K562 (cell line): ENCODE results near the gene CISD3. TPM values are rescaled to one million over a fixed set of nuclear protein-coding genes. Genes with fewer than 3 reads are reported as not detected.

Source experiments
- COPS2 ChIP-seq: fragments of 450-650 bp; conservative IDR thresholded peaks from 2 replicates; pipeline ENCODE4 v1.6.1; 2016; ENCODE audit warnings: mild to moderate bottlenecking, moderate library complexity
- EHMT2 ChIP-seq: fragments of 450-650 bp; IDR thresholded peaks from 2 replicates; pipeline ENCODE4 v1.6.1; 2018; ENCODE audit warnings: antibody characterized with exemption
- HDAC8 ChIP-seq: fragments of 450-650 bp; IDR thresholded peaks from 2 replicates; pipeline ENCODE4 v1.6.1; 2016; ENCODE audit warnings: mild to moderate bottlenecking, missing genetic modification characterization, moderate library complexity, missing compliant biosample characterization
- KAT8 ChIP-seq: fragments of 450-650 bp; IDR thresholded peaks from 2 replicates; pipeline ENCODE4 v1.6.1; 2016; ENCODE audit warnings: low read depth, mild to moderate bottlenecking
- LARP7 ChIP-seq: fragments of 450-650 bp; IDR thresholded peaks from 2 replicates; pipeline ENCODE4 v1.6.1; 2016
- MCM7 ChIP-seq, 2 experiments: fragments of 450-650 bp; IDR thresholded peaks; 2 replicates each; pipeline ENCODE4 v1.6.1; 2016 to 2018
- MYBL2 ChIP-seq, 2 experiments: fragments of 450-650 bp in 1 of 2; sonication (generic) in 1 of 2; formaldehyde crosslinking in 1 of 2; IDR thresholded peaks; 2 replicates each; pipeline versions ENCODE4 v1.6.1 to v1.8.1; 2017 to 2022; ENCODE audit warnings: borderline replicate concordance in 1 of 2, inconsistent platforms in 1 of 2, low read depth in 1 of 2, mild to moderate bottlenecking in 1 of 2, missing genetic modification reagents in 1 of 2, moderate library complexity in 1 of 2
- NONO ChIP-seq, 2 experiments: fragments of 200-400 bp in 1 of 2; fragments of 450-650 bp in 1 of 2; formaldehyde crosslinking in 1 of 2; IDR thresholded peaks; 2 replicates each; pipeline ENCODE4 v1.6.1; 2017; ENCODE audit warnings: low read depth in 2 of 2, mild to moderate bottlenecking in 2 of 2, moderate library complexity in 2 of 2, low read length in 1 of 2
- RAD21 ChIP-seq, 2 experiments: fragments of 250-450 bp in 1 of 2; fragments of 450-650 bp in 1 of 2; sonication (Bioruptor Pico) in 1 of 2; formaldehyde crosslinking in 1 of 2; IDR thresholded peaks in 1 of 2; conservative IDR thresholded peaks in 1 of 2; 2 replicates each; pipeline versions ENCODE4 v1.4.0 to v1.8.0; 2020 to 2022; ENCODE audit warnings: mild to moderate bottlenecking in 2 of 2, moderate library complexity in 1 of 2
- RBBP5 ChIP-seq: fragments of 200-600 bp; sonication (generic); IDR thresholded peaks from 2 replicates; pipeline ENCODE4 v1.6.1; 2012; ENCODE audit warnings: borderline replicate concordance, mild to moderate bottlenecking, low read length, control low read depth, inconsistent platforms; ENCODE audit not compliant: insufficient read depth, poor library complexity, severe bottlenecking
- SIN3A ChIP-seq, 2 experiments: fragments of 150-350 bp in 1 of 2; IDR thresholded peaks; 2 replicates each; pipeline ENCODE4 v1.6.1; 2011 to 2016; ENCODE audit warnings: borderline replicate concordance in 2 of 2, low read depth in 2 of 2, low read length in 2 of 2, mild to moderate bottlenecking in 2 of 2, moderate library complexity in 2 of 2; ENCODE audit not compliant: control insufficient read depth in 1 of 2
- SUPT5H ChIP-seq: fragments of 450-650 bp; IDR thresholded peaks from 2 replicates; pipeline ENCODE4 v1.6.1; 2016
- TSC22D4 ChIP-seq: fragments of 450-650 bp; IDR thresholded peaks from 2 replicates; pipeline ENCODE4 v1.6.1; 2016; ENCODE audit warnings: missing genetic modification characterization, missing biosample characterization, control low read depth
- ZNF143 ChIP-seq: sonication (generic); formaldehyde crosslinking; IDR thresholded peaks from 2 replicates; pipeline ENCODE4 v1.9.0; 2022; ENCODE audit warnings: mild to moderate bottlenecking, missing genetic modification reagents
- ZNF785 ChIP-seq: fragments of 250-450 bp; sonication (Bioruptor Pico); IDR thresholded peaks from 2 replicates; pipeline ENCODE4 v1.4.0; 2020; ENCODE audit warnings: mild to moderate bottlenecking
- polyA plus RNA-seq, 8 experiments: library from polyadenylated mRNA; depleted of rRNA in 4 of 8; stranded (reverse) in 5 of 8; unstranded in 3 of 8; fragments of >200 nt; fragmentation: Nextera tagmentation in 2 of 8; fragmentation: Illumina TruSeq in 1 of 8; extraction: Ambion mirVana in 2 of 8; extraction: Trizol in 1 of 8; gene quantifications; 2 replicates each; pipeline versions ENCODE4 v1.2.1 to v1.2.3, GENCODE V29; 2011 to 2014; ENCODE audit warnings: inconsistent platforms in 1 of 8, missing spikeins in 1 of 8
- total RNA-seq, 7 experiments: library from RNA; depleted of rRNA in 6 of 7; stranded (reverse); fragments of >200 nt in 6 of 7; fragmentation: Illumina TruSeq in 2 of 7; extraction: Trizol in 2 of 7; gene quantifications; 2 replicates each; pipeline versions ENCODE4 v1.2.1 to v1.2.3, GENCODE V29; 2011 to 2021; ENCODE audit warnings: low replicate concordance in 1 of 7
- TF ChIP-seq, protein P1 (sequence below): sonication (generic); formaldehyde crosslinking; IDR thresholded peaks from 2 replicates; pipeline ENCODE4 v1.8.0; 2022; ENCODE audit warnings: missing genetic modification reagents, mild to moderate bottlenecking, moderate library complexity, borderline replicate concordance
- TF ChIP-seq, protein P2 (sequence below): fragments of 450-650 bp; formaldehyde crosslinking; IDR thresholded peaks from 2 replicates; pipeline ENCODE4 v1.4.0; 2022; ENCODE audit warnings: mild to moderate bottlenecking, moderate library complexity
- TF ChIP-seq, protein P3 (sequence below): fragments of 250-450 bp; sonication (Bioruptor Pico); IDR thresholded peaks from 2 replicates; pipeline ENCODE4 v1.8.0; 2022; ENCODE audit warnings: moderate library complexity, mild to moderate bottlenecking, inconsistent platforms
- TF ChIP-seq, protein P4 (sequence below): fragments of 450-650 bp; formaldehyde crosslinking; IDR thresholded peaks from 2 replicates; pipeline ENCODE4 v1.4.0; 2020; ENCODE audit warnings: mild to moderate bottlenecking, moderate library complexity
- TF ChIP-seq, protein P5 (sequence below): fragments of 450-650 bp; formaldehyde crosslinking; IDR thresholded peaks from 2 replicates; pipeline ENCODE4 v1.4.0; 2022; ENCODE audit warnings: missing genetic modification characterization

Gene CISD3
- total and polyA plus RNA-seq, 9 of the 15 experiments (the other 6 are each of a cell fraction or from before 2014, with no cell fraction given), result 5.0 to 60.7 (median 15.7) TPM

DNA sequence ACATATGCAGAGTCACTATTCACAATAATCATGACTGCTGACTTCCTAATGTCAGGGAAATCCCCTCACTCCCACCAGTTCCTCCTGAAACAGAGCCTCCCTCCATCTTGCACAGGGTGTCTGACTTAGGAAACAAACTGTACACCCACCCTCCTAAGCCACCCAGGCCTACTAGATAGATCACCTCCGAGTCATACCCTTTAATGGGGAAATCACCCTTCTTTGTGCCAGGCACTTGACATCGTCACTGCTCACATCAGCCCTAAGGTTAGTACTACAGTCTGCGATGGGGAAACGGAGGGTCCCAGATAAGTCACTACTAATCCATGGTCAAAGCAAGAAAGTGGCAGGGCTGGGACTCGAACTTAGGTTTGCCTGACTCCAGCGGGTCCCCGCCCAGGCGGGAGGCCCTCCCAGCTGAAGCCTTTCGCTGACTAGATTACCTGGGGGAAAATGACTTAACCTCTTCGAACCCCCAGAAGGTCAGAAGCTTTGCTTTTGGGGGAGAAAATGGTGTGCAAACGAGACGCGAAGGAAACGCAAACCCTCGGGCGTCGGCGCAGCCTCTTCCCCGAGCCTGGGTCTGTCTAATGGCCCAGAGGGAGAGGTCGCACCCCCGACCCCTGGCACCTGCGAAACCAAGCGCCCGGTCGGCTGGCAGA is 28.5 kb upstream of the CISD3 start (continued):
- TF ChIP-seq, protein P1, sequence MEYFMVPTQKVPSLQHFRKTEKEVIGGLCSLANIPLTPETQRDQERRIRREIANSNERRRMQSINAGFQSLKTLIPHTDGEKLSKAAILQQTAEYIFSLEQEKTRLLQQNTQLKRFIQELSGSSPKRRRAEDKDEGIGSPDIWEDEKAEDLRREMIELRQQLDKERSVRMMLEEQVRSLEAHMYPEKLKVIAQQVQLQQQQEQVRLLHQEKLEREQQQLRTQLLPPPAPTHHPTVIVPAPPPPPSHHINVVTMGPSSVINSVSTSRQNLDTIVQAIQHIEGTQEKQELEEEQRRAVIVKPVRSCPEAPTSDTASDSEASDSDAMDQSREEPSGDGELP (CRISPR knock-in tag), result peak; percentile 63
- TF ChIP-seq MYBL2 (IDR thresholded peaks at IDR 0.05; ENCODE audit: low read depth) (no peak), MYBL2 (CRISPR knock-in tag; IDR thresholded peaks at IDR 0.05; ENCODE audit: borderline replicate concordance) (no peak), TSC22D4 (no peak), LARP7 (no peak), EHMT2 (no peak), ZNF785 (CRISPR knock-in tag) (no peak), RBBP5 (no peak), RAD21 (CRISPR knock-in tag; conservative IDR thresholded peaks at IDR 0.05 in 1 of 2, IDR thresholded peaks at IDR 0.05 in 1 of 2) (no peak), NONO (IDR thresholded peaks at IDR 0.05; ENCODE audit: low read depth in 2 of 2, low read length in 1 of 2) (no peak), HDAC8 (tag) (no peak), SIN3A (IDR thresholded peaks at IDR 0.05; ENCODE audit: borderline replicate concordance in 2 of 2, control insufficient read depth in 1 of 2, low read depth in 2 of 2, low read length in 2 of 2) (peak in 1 of 2 experiments; percentile 70; a peak in 1 of 4 replicates), ZNF143 (CRISPR knock-in tag) (no peak), MCM7 (IDR thresholded peaks at IDR 0.05) (no peak), KAT8 (no peak), SUPT5H (no peak), COPS2 (no peak)
- TF ChIP-seq, protein P2, sequence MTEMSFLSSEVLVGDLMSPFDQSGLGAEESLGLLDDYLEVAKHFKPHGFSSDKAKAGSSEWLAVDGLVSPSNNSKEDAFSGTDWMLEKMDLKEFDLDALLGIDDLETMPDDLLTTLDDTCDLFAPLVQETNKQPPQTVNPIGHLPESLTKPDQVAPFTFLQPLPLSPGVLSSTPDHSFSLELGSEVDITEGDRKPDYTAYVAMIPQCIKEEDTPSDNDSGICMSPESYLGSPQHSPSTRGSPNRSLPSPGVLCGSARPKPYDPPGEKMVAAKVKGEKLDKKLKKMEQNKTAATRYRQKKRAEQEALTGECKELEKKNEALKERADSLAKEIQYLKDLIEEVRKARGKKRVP (CRISPR knock-in tag), result no peak
- TF ChIP-seq, protein P3, sequence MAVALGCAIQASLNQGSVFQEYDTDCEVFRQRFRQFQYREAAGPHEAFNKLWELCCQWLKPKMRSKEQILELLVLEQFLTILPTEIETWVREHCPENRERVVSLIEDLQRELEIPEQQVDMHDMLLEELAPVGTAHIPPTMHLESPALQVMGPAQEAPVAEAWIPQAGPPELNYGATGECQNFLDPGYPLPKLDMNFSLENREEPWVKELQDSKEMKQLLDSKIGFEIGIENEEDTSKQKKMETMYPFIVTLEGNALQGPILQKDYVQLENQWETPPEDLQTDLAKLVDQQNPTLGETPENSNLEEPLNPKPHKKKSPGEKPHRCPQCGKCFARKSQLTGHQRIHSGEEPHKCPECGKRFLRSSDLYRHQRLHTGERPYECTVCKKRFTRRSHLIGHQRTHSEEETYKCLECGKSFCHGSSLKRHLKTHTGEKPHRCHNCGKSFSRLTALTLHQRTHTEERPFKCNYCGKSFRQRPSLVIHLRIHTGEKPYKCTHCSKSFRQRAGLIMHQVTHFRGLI, result no peak
- TF ChIP-seq, protein P4, sequence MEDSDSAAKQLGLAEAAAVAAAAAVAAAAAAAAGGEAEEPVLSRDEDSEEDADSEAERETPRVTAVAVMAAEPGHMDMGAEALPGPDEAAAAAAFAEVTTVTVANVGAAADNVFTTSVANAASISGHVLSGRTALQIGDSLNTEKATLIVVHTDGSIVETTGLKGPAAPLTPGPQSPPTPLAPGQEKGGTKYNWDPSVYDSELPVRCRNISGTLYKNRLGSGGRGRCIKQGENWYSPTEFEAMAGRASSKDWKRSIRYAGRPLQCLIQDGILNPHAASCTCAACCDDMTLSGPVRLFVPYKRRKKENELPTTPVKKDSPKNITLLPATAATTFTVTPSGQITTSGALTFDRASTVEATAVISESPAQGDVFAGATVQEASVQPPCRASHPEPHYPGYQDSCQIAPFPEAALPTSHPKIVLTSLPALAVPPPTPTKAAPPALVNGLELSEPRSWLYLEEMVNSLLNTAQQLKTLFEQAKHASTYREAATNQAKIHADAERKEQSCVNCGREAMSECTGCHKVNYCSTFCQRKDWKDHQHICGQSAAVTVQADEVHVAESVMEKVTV (CRISPR knock-in tag), result no peak
- TF ChIP-seq, protein P5, sequence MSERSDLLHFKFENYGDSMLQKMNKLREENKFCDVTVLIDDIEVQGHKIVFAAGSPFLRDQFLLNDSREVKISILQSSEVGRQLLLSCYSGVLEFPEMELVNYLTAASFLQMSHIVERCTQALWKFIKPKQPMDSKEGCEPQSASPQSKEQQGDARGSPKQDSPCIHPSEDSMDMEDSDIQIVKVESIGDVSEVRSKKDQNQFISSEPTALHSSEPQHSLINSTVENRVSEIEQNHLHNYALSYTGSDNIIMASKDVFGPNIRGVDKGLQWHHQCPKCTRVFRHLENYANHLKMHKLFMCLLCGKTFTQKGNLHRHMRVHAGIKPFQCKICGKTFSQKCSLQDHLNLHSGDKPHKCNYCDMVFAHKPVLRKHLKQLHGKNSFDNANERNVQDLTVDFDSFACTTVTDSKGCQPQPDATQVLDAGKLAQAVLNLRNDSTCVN, result no peak
